SK-N-SH (cell line): ENCODE data around the gene NTN1. TPM values are rescaled to one million over a fixed set of nuclear protein-coding genes. Genes with fewer than 3 reads are reported as not detected.

Source experiments
- CTCF ChIA-PET: fragments of 300-600, 350-600 bp; formaldehyde crosslinking; extraction: SDS; loops from one replicate; lab custom pipeline; 2021; lab: Yijun Ruan, JAX
- POLR2A ChIA-PET: fragments of 350-600 bp; sonication (Branson Sonifier 250); formaldehyde crosslinking; extraction: SDS; loops from one replicate; lab custom pipeline; 2020; ENCODE audit warnings: antibody characterized with exemption, inconsistent platforms; lab: Yijun Ruan, JAX
- DNase-seq: peaks from one replicate; pipeline ENCODE4 v3.0.0; 2012
- H2AFZ ChIP-seq: fragments of 200-600 bp; sonication (generic); 2 replicates; pipeline ENCODE4 v1.8.1; 2016; ENCODE audit warnings: antibody characterized with exemption, mild to moderate bottlenecking, low read depth
- H3F3A ChIP-seq: fragments of 200-600 bp; sonication (generic); replicated peaks from 2 replicates; pipeline ENCODE3; 2016; ENCODE audit warnings: antibody characterized with exemption, mild to moderate bottlenecking; ENCODE audit not compliant: insufficient read depth
- H3K27ac ChIP-seq, 2 experiments: fragments of 200-500 bp in 1 of 2; fragments of 200-600 bp in 1 of 2; sonication (Bioruptor generic) in 1 of 2; sonication (generic), shearing (Covaris generic) in 1 of 2; 2 replicates each; pipeline versions ENCODE4 v1.5.1 to v1.6.1; 2014 to 2016; ENCODE audit warnings: low read depth in 2 of 2, inconsistent platforms in 1 of 2, low read length in 1 of 2, mild to moderate bottlenecking in 1 of 2, mixed read lengths in 1 of 2
- H3K27me3 ChIP-seq: fragments of 200-600 bp; sonication (generic), shearing (Covaris generic); 2 replicates; pipeline ENCODE4 v1.6.1; 2016; ENCODE audit warnings: mixed run types; ENCODE audit not compliant: insufficient read depth
- H3K36me3 ChIP-seq, 2 experiments: fragments of 200-500 bp in 1 of 2; fragments of 200-600 bp in 1 of 2; sonication (Bioruptor generic) in 1 of 2; sonication (generic) in 1 of 2; replicated peaks in 1 of 2; 2 replicates each; pipeline versions ENCODE3 to v1.5.1; 2014 to 2016; ENCODE audit warnings: low read length in 1 of 2, mild to moderate bottlenecking in 1 of 2; ENCODE audit not compliant: insufficient read depth in 2 of 2, control insufficient read depth in 1 of 2
- H3K4me1 ChIP-seq, 2 experiments: fragments of 200-500 bp in 1 of 2; fragments of 200-600 bp in 1 of 2; sonication (Bioruptor generic) in 1 of 2; sonication (generic), shearing (Covaris generic) in 1 of 2; 2 replicates each; pipeline versions ENCODE4 v1.5.1 to v1.6.1; 2014 to 2016; ENCODE audit warnings: low read depth in 1 of 2, low read length in 1 of 2, mixed run types in 1 of 2; ENCODE audit not compliant: insufficient read depth in 2 of 2, control insufficient read depth in 1 of 2
- H3K4me2 ChIP-seq: fragments of 200-600 bp; sonication (generic), shearing (Covaris generic); 2 replicates; pipeline ENCODE4 v1.6.1; 2017; ENCODE audit warnings: mixed run types
- H3K4me3 ChIP-seq, 2 experiments: fragments of 200-500 bp in 1 of 2; fragments of 200-600 bp in 1 of 2; sonication (Bioruptor generic) in 1 of 2; sonication (generic), shearing (Covaris generic) in 1 of 2; 2 replicates each; pipeline versions ENCODE4 v1.5.1 to v1.8.1; 2014 to 2016; ENCODE audit warnings: low read depth in 2 of 2, inconsistent platforms in 1 of 2, low read length in 1 of 2, mild to moderate bottlenecking in 1 of 2, mixed read lengths in 1 of 2, moderate library complexity in 1 of 2
- H3K79me2 ChIP-seq: fragments of 200-600 bp; sonication (generic); 2 replicates; pipeline ENCODE4 v1.8.1; 2017; ENCODE audit warnings: mild to moderate bottlenecking; ENCODE audit not compliant: insufficient read depth
- H3K9ac ChIP-seq: fragments of 200-600 bp; sonication (generic); 2 replicates; pipeline ENCODE4 v1.6.1; 2017; ENCODE audit warnings: mixed run types
- H3K9me2 ChIP-seq: fragments of 200-600 bp; sonication (generic); 2 replicates; pipeline ENCODE4 v1.6.1; 2017; ENCODE audit warnings: mixed run types
- H3K9me3 ChIP-seq: fragments of 200-600 bp; sonication (generic); 2 replicates; pipeline ENCODE4 v1.6.1; 2017; ENCODE audit warnings: mixed run types, mild to moderate bottlenecking, moderate library complexity
- H4K20me1 ChIP-seq: fragments of 200-600 bp; sonication (generic); 2 replicates; pipeline ENCODE4 v1.6.1; 2017; ENCODE audit warnings: mild to moderate bottlenecking, mixed run types; ENCODE audit not compliant: insufficient read depth
- CTCF ChIP-seq: fragments of 200-600 bp; sonication (generic); IDR thresholded peaks from 2 replicates; pipeline ENCODE4 v1.6.1; 2017; ENCODE audit warnings: antibody characterized with exemption, mild to moderate bottlenecking, moderate library complexity
- EZH2phosphoT487 ChIP-seq: fragments of 200-600 bp; sonication (generic); IDR thresholded peaks from 2 replicates; pipeline ENCODE4 v1.6.1; 2017; ENCODE audit warnings: low read depth, mixed run types, mild to moderate bottlenecking, antibody characterized with exemption, moderate library complexity, borderline replicate concordance
- FOSL2 ChIP-seq: IDR thresholded peaks from 2 replicates; pipeline ENCODE4 v1.4.0; 2012; ENCODE audit warnings: low read depth, mild to moderate bottlenecking, moderate library complexity, borderline replicate concordance
- FOXJ3 ChIP-seq: sonication (generic); formaldehyde crosslinking; IDR thresholded peaks from 2 replicates; pipeline ENCODE4 v1.5.1; 2020; ENCODE audit warnings: mild to moderate bottlenecking, missing genetic modification reagents
- GABPA ChIP-seq: IDR thresholded peaks from 2 replicates; pipeline ENCODE4 v1.4.0; 2012; ENCODE audit warnings: low read depth, mild to moderate bottlenecking
- GATA2 ChIP-seq: sonication (generic); formaldehyde crosslinking; IDR thresholded peaks from 2 replicates; pipeline ENCODE4 v1.5.0; 2020; ENCODE audit warnings: mild to moderate bottlenecking, missing genetic modification reagents
- IRF3 ChIP-seq: fragments of 150-350 bp; IDR thresholded peaks from 2 replicates; pipeline ENCODE4 v1.6.1; 2016; ENCODE audit warnings: mild to moderate bottlenecking, low read depth, low read length
- JUND ChIP-seq: IDR thresholded peaks from 2 replicates; pipeline ENCODE4 v1.4.0; 2012
- MEF2A ChIP-seq: IDR thresholded peaks from 2 replicates; pipeline ENCODE4 v1.4.0; 2012; ENCODE audit warnings: low read depth, borderline replicate concordance
- MXI1 ChIP-seq: IDR thresholded peaks from 2 replicates; pipeline ENCODE4 v1.6.1; 2012; ENCODE audit warnings: mild to moderate bottlenecking, low read depth, low read length, improper control_type of control experiment
- NRF1 ChIP-seq: IDR thresholded peaks from 2 replicates; pipeline ENCODE4 v1.6.1; 2012; ENCODE audit warnings: low read depth, mild to moderate bottlenecking, low read length
- RCOR1 ChIP-seq: fragments of 150-350 bp; IDR thresholded peaks from 2 replicates; pipeline ENCODE4 v1.6.1; 2017; ENCODE audit warnings: antibody characterized with exemption, low read length
- RXRA ChIP-seq: IDR thresholded peaks from 2 replicates; pipeline ENCODE4 v1.4.0; 2012; ENCODE audit warnings: low read depth, mild to moderate bottlenecking, borderline replicate concordance
- SMC3 ChIP-seq: IDR thresholded peaks from 2 replicates; pipeline ENCODE4 v1.6.1; 2012; ENCODE audit warnings: low read depth, low read length, improper control_type of control experiment
- TCF12 ChIP-seq: IDR thresholded peaks from 2 replicates; pipeline ENCODE4 v1.4.0; 2012
- USF1 ChIP-seq: IDR thresholded peaks from 2 replicates; pipeline ENCODE4 v1.4.0; 2012; ENCODE audit warnings: low read depth, borderline replicate concordance
- USF2 ChIP-seq: fragments of 150-350 bp; IDR thresholded peaks from 2 replicates; pipeline ENCODE4 v1.6.1; 2017; ENCODE audit warnings: antibody characterized with exemption, low read length, low read depth, borderline replicate concordance
- WGBS: methylation state at CpG from one replicate; pipeline ENCODE4 v1.1.6; 2017; ENCODE audit warnings: low lambda C conversion rate; 5-methylcytosine and 5-hydroxymethylcytosine counted together
- polyA plus RNA-seq, 3 experiments: library from polyadenylated mRNA; depleted of rRNA; stranded (reverse); fragments of >200 nt; gene quantifications; 2 replicates each; pipeline ENCODE4 v1.2.3, GENCODE V29; 2012

NTN1 gene
- polyA plus RNA-seq, 1 of the 3 experiments (the other 2 are of a cell fraction): 0.05 TPM

- no peak overlapping the region for H3K27ac ChIP-seq
- POLR2A ChIA-PET: no interaction called here
- 22% methylated on average over 6 of the region's 7 CpGs for WGBS
These were observed 152.2 kb downstream of the NTN1 start for GRCh38 chr17:9173386-9173983.

GRCh38 chr17:9174312-9174711, 153.0 kb downstream of the NTN1 start:
- H3K4me3 ChIP-seq: no peak overlapping the region
- 67% methylated on average over 3 of the region's 3 CpGs for WGBS
- CTCF ChIA-PET: no interaction called here
- TF ChIP-seq MEF2A: no peak
- no peak for TF ChIP-seq USF2
- no peak for TF ChIP-seq SMC3
- no peak for TF ChIP-seq MXI1
- TF ChIP-seq GABPA: no peak
- no peak for TF ChIP-seq EZH2phosphoT487
- TF ChIP-seq RXRA: no peak
- TF ChIP-seq GATA2: no peak
- no peak for TF ChIP-seq IRF3
- TF ChIP-seq NRF1: no peak
- no peak for TF ChIP-seq TCF12
- no peak for TF ChIP-seq USF1
- TF ChIP-seq CTCF: no peak
- TF ChIP-seq JUND: no peak
- no peak for TF ChIP-seq FOXJ3
- no peak for TF ChIP-seq FOSL2

More at GRCh38 chr17:9173386-9173983, 152.2 kb downstream of the NTN1 start:
- Histone ChIP-seq H3K9me2 (no peaks in the 10 kb centered on the region), H2AFZ (no peak overlapping the region), H3K79me2 (no peaks in the 10 kb centered on the region), H3K4me1 (no peaks in the 10 kb centered on the region), H3K9me3 (no peaks in the 10 kb centered on the region), H3K4me2 (no peak overlapping the region), H3K9ac (no peak overlapping the region), H3K27me3 (peaks cover 7% of the 10 kb centered on the region; the same call in 1 of the 2 replicates), H3F3A (no peaks in the 10 kb centered on the region), H4K20me1 (no peaks in the 10 kb centered on the region), H3K36me3 (no peaks in the 10 kb centered on the region), H3K4me3 (no peak overlapping the region)
- DNase-seq: no peak
- TF ChIP-seq RCOR1: no peak
- TF ChIP-seq USF2: no peak
- CTCF ChIA-PET: no interaction called here

More at GRCh38 chr17:9174312-9174711, 153.0 kb downstream of the NTN1 start:
- Histone ChIP-seq H3F3A (no peaks in the 10 kb centered on the region), H3K36me3 (no peaks in the 10 kb centered on the region), H3K9me2 (no peaks in the 10 kb centered on the region), H3K27me3 (peaks cover 2% of the 10 kb centered on the region; the same call in 1 of the 2 replicates), H3K79me2 (no peaks in the 10 kb centered on the region), H3K9ac (no peak overlapping the region), H2AFZ (no peak overlapping the region), H3K9me3 (no peaks in the 10 kb centered on the region), H3K4me2 (no peak overlapping the region), H3K27ac (no peak overlapping the region), H3K4me1 (no peaks in the 10 kb centered on the region), H4K20me1 (no peaks in the 10 kb centered on the region)
- DNase-seq: no peak
- POLR2A ChIA-PET: no interaction called here
